ENCODE results near the gene RAD50. TPM values are rescaled to one million over a fixed set of nuclear protein-coding genes. Genes with fewer than 3 reads are reported as not detected.

The RAD50 gene
- total and polyA plus RNA-seq, 8 donors = 35.3 to 50.0 (median 42.3) TPM

DNA sequence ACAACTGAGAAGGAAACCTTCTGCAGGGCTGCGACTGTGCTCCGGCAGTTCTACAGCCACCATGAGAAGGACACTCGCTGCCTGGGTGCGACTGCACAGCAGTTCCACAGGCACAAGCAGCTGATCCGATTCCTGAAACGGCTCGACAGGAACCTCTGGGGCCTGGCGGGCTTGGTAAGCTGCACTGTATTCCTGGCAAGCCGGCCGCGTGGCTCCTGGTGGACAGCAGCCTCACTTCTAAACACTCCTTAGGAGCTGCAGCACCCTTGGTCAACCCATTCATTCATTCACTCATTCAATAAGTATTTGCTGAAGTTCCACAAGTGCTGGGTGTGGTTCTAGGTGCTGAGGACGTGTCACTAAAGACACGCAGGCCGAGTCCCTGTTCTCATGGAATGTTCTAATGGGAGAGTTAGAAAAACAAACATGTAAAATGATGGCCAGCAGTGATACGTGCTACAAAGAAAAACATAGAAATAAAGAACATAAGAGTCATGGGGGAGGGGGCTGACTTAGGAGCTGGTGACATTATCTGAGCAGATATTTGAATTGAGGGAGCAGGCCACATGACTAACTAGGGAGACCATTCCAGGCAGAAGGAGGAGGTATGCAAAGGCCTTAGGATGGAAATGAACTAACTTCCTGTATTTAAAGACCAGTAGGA lies 123.1 kb downstream of the RAD50 start:
- Histone ChIP-seq H3K4me1 (peaks cover 4 to 9% of the 10 kb centered on the region in 2 donors), H3K9me3 (no peaks in the 10 kb centered on the region), H3K36me3 (no peaks in the 10 kb centered on the region), H3K27me3 (no peaks in the 10 kb centered on the region), H3K4me3 (no peak overlapping the region), H3K27ac (no peak overlapping the region)
- DNase-seq (no peak), ATAC-seq (peak; percentile 7)
- TF ChIP-seq, protein P1, sequence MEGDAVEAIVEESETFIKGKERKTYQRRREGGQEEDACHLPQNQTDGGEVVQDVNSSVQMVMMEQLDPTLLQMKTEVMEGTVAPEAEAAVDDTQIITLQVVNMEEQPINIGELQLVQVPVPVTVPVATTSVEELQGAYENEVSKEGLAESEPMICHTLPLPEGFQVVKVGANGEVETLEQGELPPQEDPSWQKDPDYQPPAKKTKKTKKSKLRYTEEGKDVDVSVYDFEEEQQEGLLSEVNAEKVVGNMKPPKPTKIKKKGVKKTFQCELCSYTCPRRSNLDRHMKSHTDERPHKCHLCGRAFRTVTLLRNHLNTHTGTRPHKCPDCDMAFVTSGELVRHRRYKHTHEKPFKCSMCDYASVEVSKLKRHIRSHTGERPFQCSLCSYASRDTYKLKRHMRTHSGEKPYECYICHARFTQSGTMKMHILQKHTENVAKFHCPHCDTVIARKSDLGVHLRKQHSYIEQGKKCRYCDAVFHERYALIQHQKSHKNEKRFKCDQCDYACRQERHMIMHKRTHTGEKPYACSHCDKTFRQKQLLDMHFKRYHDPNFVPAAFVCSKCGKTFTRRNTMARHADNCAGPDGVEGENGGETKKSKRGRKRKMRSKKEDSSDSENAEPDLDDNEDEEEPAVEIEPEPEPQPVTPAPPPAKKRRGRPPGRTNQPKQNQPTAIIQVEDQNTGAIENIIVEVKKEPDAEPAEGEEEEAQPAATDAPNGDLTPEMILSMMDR (IDR thresholded peaks at IDR 0.05) = no peak
- intact Hi-C loops (cut with DNase I) = no loop called here

DNA sequence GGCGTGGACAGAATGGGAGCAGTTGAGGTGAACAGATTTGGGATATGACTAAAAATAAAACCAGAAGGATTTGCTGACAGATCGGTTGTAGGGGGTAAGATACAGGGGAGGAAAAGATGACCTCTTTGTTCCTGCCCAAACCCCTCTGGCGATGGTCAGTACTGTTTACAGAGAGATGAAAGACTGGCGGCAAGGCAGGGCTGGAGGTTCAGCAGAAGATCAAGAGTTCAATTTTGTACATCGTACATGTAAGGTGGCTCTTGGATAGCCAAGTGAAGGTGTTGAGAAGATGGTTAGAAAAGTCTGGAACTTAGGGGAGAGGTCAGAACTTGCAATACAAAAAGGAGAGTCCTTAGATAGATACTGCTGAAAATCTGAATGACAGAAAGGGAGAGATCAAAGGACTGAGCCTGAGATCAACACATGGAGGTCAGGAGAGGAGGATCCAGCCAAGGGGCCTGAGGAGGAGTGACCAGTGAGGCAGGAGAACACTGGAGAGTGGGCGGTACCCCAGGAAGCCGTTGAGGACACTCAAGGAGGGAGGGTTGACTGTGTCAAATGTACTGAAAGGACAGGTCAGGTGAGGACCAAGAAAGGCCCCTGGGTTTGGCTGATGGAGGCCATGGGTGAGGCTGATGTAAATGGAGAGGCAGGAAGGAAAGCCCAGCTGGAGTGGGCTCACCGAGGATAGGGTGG lies 124.2 kb downstream of the RAD50 start:
- TF ChIP-seq, protein P1 (IDR thresholded peaks at IDR 0.05) = no peak
- H3K27ac ChIP-seq = no peak overlapping the region
- H3K4me1 ChIP-seq = peaks cover 0 to 9% of the 10 kb centered on the region in 2 donors
- no peaks in the 10 kb centered on the region for H3K27me3 ChIP-seq
- no peaks in the 10 kb centered on the region for H3K9me3 ChIP-seq
- H3K36me3 ChIP-seq = no peaks in the 10 kb centered on the region
- no peak overlapping the region for H3K4me3 ChIP-seq
- intact Hi-C loops (cut with DNase I) = no loop called here
- no peak for DNase-seq
- no peak for ATAC-seq

DNA sequence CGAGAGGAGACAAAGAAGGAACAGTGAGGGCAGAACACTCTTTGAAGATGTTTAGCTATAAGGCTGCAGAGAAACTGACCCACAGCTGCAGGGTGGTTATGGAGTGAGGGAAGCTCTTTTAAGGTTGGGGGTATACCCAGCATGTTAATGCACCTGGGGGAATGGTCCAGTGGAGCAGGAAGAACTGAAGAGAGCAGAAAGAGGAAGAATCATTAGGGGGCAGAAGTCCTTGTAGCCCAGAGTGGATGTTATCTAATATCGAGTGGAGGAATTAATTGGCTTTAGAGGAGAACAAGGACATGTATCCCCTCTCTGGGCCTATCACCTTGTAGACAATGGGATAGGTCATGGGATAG lies 124.7 kb downstream of the RAD50 start:
- TF ChIP-seq, protein P1 (IDR thresholded peaks at IDR 0.05) = no peak
- ATAC-seq (no peak), DNase-seq (no peak)
- Histone ChIP-seq H3K27me3 (no peaks in the 10 kb centered on the region), H3K27ac (no peak overlapping the region), H3K9me3 (no peaks in the 10 kb centered on the region), H3K36me3 (no peaks in the 10 kb centered on the region), H3K4me1 (peaks cover 0 to 9% of the 10 kb centered on the region in 2 donors), H3K4me3 (no peak overlapping the region)
- intact Hi-C loops (cut with DNase I) = no loop called here

DNA sequence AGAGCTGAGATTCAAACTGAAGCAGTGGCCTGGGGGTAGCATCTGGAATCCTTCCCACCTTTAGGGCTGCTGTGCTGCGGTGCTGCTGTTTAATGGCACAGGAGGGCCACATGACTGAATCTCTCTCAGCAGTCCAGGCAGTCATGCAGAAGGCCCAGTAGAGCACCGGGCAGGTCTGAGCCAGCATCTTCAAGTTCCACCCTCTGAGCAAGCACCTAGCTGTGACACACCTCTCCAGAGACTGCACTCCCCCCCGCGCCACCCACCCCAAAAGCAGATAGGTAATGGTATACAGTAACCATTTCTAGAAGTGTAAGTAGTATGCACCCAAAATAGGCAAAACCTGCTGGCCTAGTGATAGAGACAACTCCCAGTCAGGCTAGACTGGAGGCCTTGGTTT lies 125.2 kb downstream of the RAD50 start:
- TF ChIP-seq, protein P1 (IDR thresholded peaks at IDR 0.05) = no peak
- no peak for ATAC-seq
- H3K36me3 ChIP-seq = no peaks in the 10 kb centered on the region
- intact Hi-C loops (cut with DNase I) = no loop called here
- H3K9me3 ChIP-seq = no peaks in the 10 kb centered on the region
- no peak for DNase-seq
- no peaks in the 10 kb centered on the region for H3K27me3 ChIP-seq
- peaks cover 0 to 9% of the 10 kb centered on the region in 2 donors for H3K4me1 ChIP-seq
- H3K27ac ChIP-seq = no peak overlapping the region
- H3K4me3 ChIP-seq = no peak overlapping the region

DNA sequence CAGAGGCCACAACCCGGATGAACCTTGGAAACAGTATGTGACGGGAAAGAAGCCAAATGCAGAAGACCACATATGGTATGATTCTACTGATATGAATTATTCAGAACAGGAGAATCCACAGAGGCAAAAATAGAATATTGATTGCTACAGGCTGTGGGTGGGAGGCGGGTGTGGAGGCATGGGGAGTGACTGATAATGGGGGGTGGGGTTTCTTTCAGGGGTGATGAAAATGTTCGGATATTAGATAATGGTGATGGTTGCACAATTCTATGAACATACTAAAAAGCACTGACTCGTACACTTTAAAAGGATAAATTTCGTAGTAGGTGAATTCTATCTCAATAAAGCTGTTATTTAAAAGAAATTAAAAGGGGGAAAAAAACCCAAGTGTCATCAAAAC lies 127.7 kb downstream of the RAD50 start:
- no peak overlapping the region for H3K27ac ChIP-seq
- H3K4me3 ChIP-seq = no peak overlapping the region
- ATAC-seq (no peak), DNase-seq (no peak)
- H3K36me3 ChIP-seq = no peaks in the 10 kb centered on the region
- no peaks in the 10 kb centered on the region for H3K9me3 ChIP-seq
- H3K4me1 ChIP-seq = no peaks in the 10 kb centered on the region
- intact Hi-C loops (cut with DNase I) = no loop called here
- TF ChIP-seq, protein P1 (IDR thresholded peaks at IDR 0.05) = no peak
- no peaks in the 10 kb centered on the region for H3K27me3 ChIP-seq

Measured in left lung (tissue), 10 donors.